NB4 (cell line): ENCODE results near the gene AKAP6.

Experiments
- DNase-seq: peaks from one replicate; pipeline ENCODE4 v3.0.0; 2010; ENCODE audit warnings: low read depth
- H3K4me3 ChIP-seq: one replicate; pipeline ENCODE4 v1.5.1; 2011; ENCODE audit warnings: mild to moderate bottlenecking, low read depth, low read length, moderate library complexity
- MYC ChIP-seq: IDR thresholded peaks from 2 replicates; pipeline ENCODE4 v1.6.1; 2011; ENCODE audit warnings: low read depth, low read length
- POLR2A ChIP-seq: IDR thresholded peaks from 2 replicates; pipeline ENCODE4 v1.6.1; 2011; ENCODE audit warnings: mild to moderate bottlenecking; ENCODE audit not compliant: insufficient read length; ENCODE audit errors: extremely low read depth
- TF ChIP-seq, protein P1 (sequence below): IDR thresholded peaks from one replicate; pipeline ENCODE4 v1.5.1; 2012; ENCODE audit warnings: low read depth, low read length
- TF ChIP-seq, protein P2 (sequence below): IDR thresholded peaks from 2 replicates; pipeline ENCODE4 v1.6.1; 2011; ENCODE audit warnings: low read depth, low read length

The AKAP6 gene

GRCh38 chr14:32629236-32629635, 300.1 kb downstream of the AKAP6 start:
- no peak for TF ChIP-seq POLR2A
- TF ChIP-seq, protein P1, sequence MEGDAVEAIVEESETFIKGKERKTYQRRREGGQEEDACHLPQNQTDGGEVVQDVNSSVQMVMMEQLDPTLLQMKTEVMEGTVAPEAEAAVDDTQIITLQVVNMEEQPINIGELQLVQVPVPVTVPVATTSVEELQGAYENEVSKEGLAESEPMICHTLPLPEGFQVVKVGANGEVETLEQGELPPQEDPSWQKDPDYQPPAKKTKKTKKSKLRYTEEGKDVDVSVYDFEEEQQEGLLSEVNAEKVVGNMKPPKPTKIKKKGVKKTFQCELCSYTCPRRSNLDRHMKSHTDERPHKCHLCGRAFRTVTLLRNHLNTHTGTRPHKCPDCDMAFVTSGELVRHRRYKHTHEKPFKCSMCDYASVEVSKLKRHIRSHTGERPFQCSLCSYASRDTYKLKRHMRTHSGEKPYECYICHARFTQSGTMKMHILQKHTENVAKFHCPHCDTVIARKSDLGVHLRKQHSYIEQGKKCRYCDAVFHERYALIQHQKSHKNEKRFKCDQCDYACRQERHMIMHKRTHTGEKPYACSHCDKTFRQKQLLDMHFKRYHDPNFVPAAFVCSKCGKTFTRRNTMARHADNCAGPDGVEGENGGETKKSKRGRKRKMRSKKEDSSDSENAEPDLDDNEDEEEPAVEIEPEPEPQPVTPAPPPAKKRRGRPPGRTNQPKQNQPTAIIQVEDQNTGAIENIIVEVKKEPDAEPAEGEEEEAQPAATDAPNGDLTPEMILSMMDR = no peak
- TF ChIP-seq, protein P2, sequence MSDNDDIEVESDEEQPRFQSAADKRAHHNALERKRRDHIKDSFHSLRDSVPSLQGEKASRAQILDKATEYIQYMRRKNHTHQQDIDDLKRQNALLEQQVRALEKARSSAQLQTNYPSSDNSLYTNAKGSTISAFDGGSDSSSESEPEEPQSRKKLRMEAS = no peak
- TF ChIP-seq MYC = no peak
- H3K4me3 ChIP-seq = no peak overlapping the region
- DNase-seq = no peak

- TF ChIP-seq, protein P2 = no peak
- TF ChIP-seq, protein P1 = no peak
- no peak for TF ChIP-seq MYC
- no peak for TF ChIP-seq POLR2A
- no peak overlapping the region for H3K4me3 ChIP-seq
- no peak for DNase-seq
Observed at GRCh38 chr14:32630701-32631100, 301.6 kb downstream of the AKAP6 start.

DNA sequence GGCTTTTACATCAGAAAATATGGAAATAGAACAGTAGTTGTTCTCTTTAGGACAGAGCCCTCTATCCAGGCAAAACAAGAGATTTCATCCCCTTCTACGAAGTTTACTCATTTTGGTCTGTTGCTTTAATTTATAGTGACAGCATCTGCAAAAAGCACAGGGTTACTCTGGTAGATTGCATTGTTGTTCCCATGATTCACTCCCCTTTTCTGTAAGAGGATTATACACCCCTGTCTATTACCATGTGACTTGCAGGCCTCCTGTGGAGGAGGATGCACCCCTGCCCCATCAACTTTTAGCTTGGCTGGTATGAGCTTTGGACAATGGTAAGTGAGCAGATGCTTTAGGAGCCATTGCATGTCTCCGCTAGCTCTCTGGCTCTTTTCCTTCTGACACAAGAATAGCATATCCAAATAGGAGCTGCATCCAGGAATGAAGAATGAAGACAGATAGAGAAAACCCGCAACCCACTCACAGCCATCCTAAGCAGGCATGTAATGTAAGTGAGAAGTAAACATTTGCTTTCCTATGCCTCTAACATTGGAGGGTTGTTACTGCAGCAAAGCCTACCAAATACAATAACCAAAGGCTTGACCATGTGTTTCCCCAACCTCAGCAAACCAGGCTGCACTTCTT, 304.2 kb downstream of the AKAP6 start:
- TF ChIP-seq, protein P1 = no peak
- no peak for DNase-seq
- no peak overlapping the region for H3K4me3 ChIP-seq

GRCh38 chr14:32633930-32634329, 304.8 kb downstream of the AKAP6 start:
- no peak for DNase-seq
- TF ChIP-seq, protein P1 = no peak
- TF ChIP-seq MYC = no peak
- TF ChIP-seq, protein P2 = no peak
- no peak for TF ChIP-seq POLR2A
- no peak overlapping the region for H3K4me3 ChIP-seq

GRCh38 chr14:32635061-32635719, 306.1 kb downstream of the AKAP6 start:
- no peak overlapping the region for H3K4me3 ChIP-seq
- no peak for DNase-seq
- TF ChIP-seq MYC = no peak
- TF ChIP-seq, protein P1 = no peak
- TF ChIP-seq POLR2A = no peak
- TF ChIP-seq, protein P2 = no peak

DNA sequence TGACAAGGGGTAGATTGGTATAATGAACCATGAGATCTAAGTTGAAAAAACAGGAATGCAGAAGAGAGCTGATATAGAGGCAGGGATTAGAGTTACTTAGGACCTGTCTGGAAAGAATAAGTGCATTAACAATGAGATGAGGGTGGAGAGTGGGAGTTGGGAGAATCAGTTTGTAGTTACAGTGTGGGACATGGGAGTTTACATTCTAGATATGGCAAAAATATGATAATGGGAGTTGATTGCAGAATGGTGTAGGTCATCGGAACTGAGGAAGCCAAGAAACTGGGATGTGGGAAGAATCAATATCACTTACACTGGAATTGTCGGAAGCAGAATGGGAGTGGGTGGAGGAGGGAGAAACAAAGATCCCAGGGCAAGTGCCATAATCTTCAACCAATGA, 308.5 kb downstream of the AKAP6 start:
- H3K4me3 ChIP-seq = no peak overlapping the region
- DNase-seq = no peak
- TF ChIP-seq MYC = no peak
- TF ChIP-seq, protein P2 = no peak
- TF ChIP-seq, protein P1 = no peak
- TF ChIP-seq POLR2A = no peak
